Nephron progenitor cell (in vitro differentiated cells): ENCODE results near the gene DNAH7.
"Not testable (repeated sequence)": the region's sequence is repeated elsewhere in the genome, so short reads cannot be mapped to it uniquely, and the experiment has no call there.

Experiments used
- DNase-seq: peaks from one replicate; pipeline ENCODE4 v3.0.0; 2021
- H3K27ac Mint-ChIP-seq: 2 replicates; pipeline ENCODE4 v1.8.0; 2021; ENCODE audit warnings: mild to moderate bottlenecking, moderate library complexity, mixed read lengths
- H3K27me3 Mint-ChIP-seq: 2 replicates; pipeline ENCODE4 v1.8.0; 2021; ENCODE audit warnings: mild to moderate bottlenecking, low read depth, mixed read lengths; ENCODE audit not compliant: poor library complexity
- H3K36me3 Mint-ChIP-seq: 2 replicates; pipeline ENCODE4 v1.8.0; 2021; ENCODE audit warnings: low read depth, mixed read lengths
- H3K4me1 Mint-ChIP-seq: 2 replicates; pipeline ENCODE4 v1.8.0; 2021; ENCODE audit warnings: mixed read lengths
- H3K4me3 Mint-ChIP-seq: 2 replicates; pipeline ENCODE4 v1.8.0; 2021; ENCODE audit warnings: mild to moderate bottlenecking, moderate library complexity, mixed read lengths
- H3K9me3 Mint-ChIP-seq: 2 replicates; pipeline ENCODE4 v1.8.0; 2021; ENCODE audit warnings: mild to moderate bottlenecking, moderate library complexity, mixed read lengths
- CTCF ChIP-seq: fragments of 200-600 bp; sonication (generic); IDR thresholded peaks from 2 replicates; pipeline ENCODE4 v1.5.0; 2021; ENCODE audit warnings: antibody characterized with exemption

The DNAH7 gene

GRCh38 chr2:196097864-196098660 lies 29.4 kb upstream of the DNAH7 start:
- Mint-ChIP-seq H3K4me1 (peaks cover 20% of the 10 kb centered on the region), H3K9me3 (peaks cover 19% of the 10 kb centered on the region), H3K27me3 (peaks cover 2% of the 10 kb centered on the region), H3K27ac (no peak overlapping the region), H3K36me3 (no peaks in the 10 kb centered on the region), H3K4me3 (no peak overlapping the region)
- no peak for DNase-seq
- no peak for TF ChIP-seq CTCF

- no peak for DNase-seq
- TF ChIP-seq CTCF = no peak
- no peaks in the 10 kb centered on the region for H3K36me3 Mint-ChIP-seq
- H3K27me3 Mint-ChIP-seq = peaks cover 2% of the 10 kb centered on the region
- H3K27ac Mint-ChIP-seq = no peak overlapping the region
- peaks cover 20% of the 10 kb centered on the region for H3K4me1 Mint-ChIP-seq
- H3K4me3 Mint-ChIP-seq = no peak overlapping the region
- H3K9me3 Mint-ChIP-seq = peaks cover 27% of the 10 kb centered on the region
Observed at GRCh38 chr2:196096982-196097745, 28.5 kb upstream of the DNAH7 start.

- Mint-ChIP-seq H3K27me3 (peaks cover 2% of the 10 kb centered on the region), H3K27ac (no peak overlapping the region), H3K9me3 (peaks cover 30% of the 10 kb centered on the region), H3K4me3 (no peak overlapping the region), H3K4me1 (peaks cover 14% of the 10 kb centered on the region), H3K36me3 (no peaks in the 10 kb centered on the region)
- no peak for TF ChIP-seq CTCF
- no peak for DNase-seq
Observed at GRCh38 chr2:196096264-196096663, 27.6 kb upstream of the DNAH7 start.

GRCh38 chr2:196089448-196089847 lies 20.8 kb upstream of the DNAH7 start:
- not testable (repeated sequence) for DNase-seq, H3K36me3 Mint-ChIP-seq, H3K4me1 Mint-ChIP-seq, H3K27ac Mint-ChIP-seq, H3K27me3 Mint-ChIP-seq, H3K4me3 Mint-ChIP-seq
- peaks cover 41% of the 10 kb centered on the region for H3K9me3 Mint-ChIP-seq

GRCh38 chr2:196088203-196088602 lies 19.6 kb upstream of the DNAH7 start:
- Mint-ChIP-seq H3K27ac (no peak overlapping the region), H3K4me1 (no peaks in the 10 kb centered on the region), H3K9me3 (peaks cover 39% of the 10 kb centered on the region), H3K36me3 (peaks cover 6% of the 10 kb centered on the region), H3K4me3 (no peak overlapping the region), H3K27me3 (peaks cover 6% of the 10 kb centered on the region)
- no peak for TF ChIP-seq CTCF
- no peak for DNase-seq

GRCh38 chr2:196086517-196087368 lies 18.1 kb upstream of the DNAH7 start:
- no peak overlapping the region for H3K27ac Mint-ChIP-seq
- DNase-seq = no peak
- peaks cover 6% of the 10 kb centered on the region for H3K27me3 Mint-ChIP-seq
- no peak overlapping the region for H3K4me3 Mint-ChIP-seq
- no peaks in the 10 kb centered on the region for H3K4me1 Mint-ChIP-seq
- peaks cover 34% of the 10 kb centered on the region for H3K9me3 Mint-ChIP-seq
- H3K36me3 Mint-ChIP-seq = peaks cover 6% of the 10 kb centered on the region
- TF ChIP-seq CTCF = no peak
